ENCODE measurements around the gene CMBL.
"Not testable (repeated sequence)": the region's sequence is repeated elsewhere in the genome, so short reads cannot be mapped to it uniquely, and the experiment has no call there.

The CMBL gene

GRCh38 chr5:10275991-10276390, 31.7 kb downstream of the CMBL start:
- Mint-ChIP-seq H3K27ac (no peak overlapping the region), H3K36me3 (no peaks in the 10 kb centered on the region)

GRCh38 chr5:10275460-10275859, 32.2 kb downstream of the CMBL start:
- Mint-ChIP-seq H3K4me1 (no peaks in the 10 kb centered on the region), H3K4me3 (no peak overlapping the region), H3K9me3 (no peaks in the 10 kb centered on the region), H3K36me3 (no peaks in the 10 kb centered on the region), H3K27ac (no peak overlapping the region), H3K27me3 (peaks cover 7% of the 10 kb centered on the region)
- no peak for ATAC-seq (ENCODE audit: low read depth)
- no peak for DNase-seq (ENCODE audit: low spot score in 2 of 2)

More at GRCh38 chr5:10275991-10276390, 31.7 kb downstream of the CMBL start:
- Mint-ChIP-seq H3K4me3 (no peak overlapping the region), H3K4me1 (no peaks in the 10 kb centered on the region), H3K9me3 (no peaks in the 10 kb centered on the region), H3K27me3 (peaks cover 7% of the 10 kb centered on the region)
- ATAC-seq (ENCODE audit: low read depth) (no peak), DNase-seq (ENCODE audit: low spot score in 2 of 2) (no peak)

- H3K9me3 Mint-ChIP-seq; DNase-seq (ENCODE audit: low spot score in 2 of 2); H3K27me3 Mint-ChIP-seq; H3K4me1 Mint-ChIP-seq; H3K36me3 Mint-ChIP-seq; H3K4me3 Mint-ChIP-seq; H3K27ac Mint-ChIP-seq; ATAC-seq (ENCODE audit: low read depth): not testable (repeated sequence)
These were observed 34.9 kb downstream of the CMBL start for GRCh38 chr5:10272875-10273209.

- H3K9me3 Mint-ChIP-seq: no peaks in the 10 kb centered on the region
- no peak for ATAC-seq (ENCODE audit: low read depth)
- peaks cover 5% of the 10 kb centered on the region for H3K27me3 Mint-ChIP-seq
- DNase-seq (ENCODE audit: low spot score in 2 of 2): no peak
- H3K4me3 Mint-ChIP-seq: no peak overlapping the region
- no peak overlapping the region for H3K27ac Mint-ChIP-seq
- no peaks in the 10 kb centered on the region for H3K4me1 Mint-ChIP-seq
- no peaks in the 10 kb centered on the region for H3K36me3 Mint-ChIP-seq
These were observed 35.4 kb downstream of the CMBL start for GRCh38 chr5:10272053-10272874.

- H3K4me1 Mint-ChIP-seq: no peaks in the 10 kb centered on the region
- peaks cover 7% of the 10 kb centered on the region for H3K36me3 Mint-ChIP-seq
- no peaks in the 10 kb centered on the region for H3K9me3 Mint-ChIP-seq
- H3K4me3 Mint-ChIP-seq: no peak overlapping the region
- DNase-seq (ENCODE audit: low spot score in 2 of 2) (no peak), ATAC-seq (ENCODE audit: low read depth) (no peak)
- H3K27ac Mint-ChIP-seq: no peak overlapping the region
- peaks cover 3% of the 10 kb centered on the region for H3K27me3 Mint-ChIP-seq
These were observed 39.6 kb downstream of the CMBL start for GRCh38 chr5:10268100-10268499.

GRCh38 chr5:10266839-10267238, 40.9 kb downstream of the CMBL start:
- peaks cover 2% of the 10 kb centered on the region for H3K27me3 Mint-ChIP-seq
- no peak overlapping the region for H3K4me3 Mint-ChIP-seq
- DNase-seq (ENCODE audit: low spot score in 2 of 2) (no peak), ATAC-seq (ENCODE audit: low read depth) (no peak)
- no peaks in the 10 kb centered on the region for H3K4me1 Mint-ChIP-seq
- peaks cover 15% of the 10 kb centered on the region for H3K36me3 Mint-ChIP-seq
- H3K27ac Mint-ChIP-seq: no peak overlapping the region
- H3K9me3 Mint-ChIP-seq: no peaks in the 10 kb centered on the region

- no peaks in the 10 kb centered on the region for H3K4me1 Mint-ChIP-seq
- no peaks in the 10 kb centered on the region for H3K27me3 Mint-ChIP-seq
- DNase-seq (ENCODE audit: low spot score in 2 of 2): no peak
- H3K27ac Mint-ChIP-seq: no peak overlapping the region
- H3K36me3 Mint-ChIP-seq: peaks cover 15% of the 10 kb centered on the region
- ATAC-seq (ENCODE audit: low read depth): no peak
- H3K4me3 Mint-ChIP-seq: no peak overlapping the region
- H3K9me3 Mint-ChIP-seq: no peaks in the 10 kb centered on the region
These were observed 41.6 kb downstream of the CMBL start for GRCh38 chr5:10266137-10266536.

- H3K27ac Mint-ChIP-seq: no peak overlapping the region
- DNase-seq (ENCODE audit: low spot score in 2 of 2) (no peak), ATAC-seq (ENCODE audit: low read depth) (no peak)
- no peaks in the 10 kb centered on the region for H3K4me1 Mint-ChIP-seq
- no peaks in the 10 kb centered on the region for H3K9me3 Mint-ChIP-seq
- H3K4me3 Mint-ChIP-seq: no peak overlapping the region
- H3K36me3 Mint-ChIP-seq: peaks cover 22% of the 10 kb centered on the region
- H3K27me3 Mint-ChIP-seq: no peaks in the 10 kb centered on the region
These were observed 42.2 kb downstream of the CMBL start for GRCh38 chr5:10265245-10266109.

GRCh38 chr5:10264604-10265003, 43.1 kb downstream of the CMBL start:
- no peak overlapping the region for H3K27ac Mint-ChIP-seq
- DNase-seq (ENCODE audit: low spot score in 2 of 2) (no peak), ATAC-seq (ENCODE audit: low read depth) (no peak)
- H3K4me3 Mint-ChIP-seq: no peak overlapping the region
- peaks cover 2% of the 10 kb centered on the region for H3K4me1 Mint-ChIP-seq
- no peaks in the 10 kb centered on the region for H3K9me3 Mint-ChIP-seq
- peaks cover 26% of the 10 kb centered on the region for H3K36me3 Mint-ChIP-seq
- no peaks in the 10 kb centered on the region for H3K27me3 Mint-ChIP-seq

GRCh38 chr5:10262995-10263394, 44.7 kb downstream of the CMBL start:
- Mint-ChIP-seq H3K4me3 (no peak overlapping the region), H3K36me3 (peaks cover 37% of the 10 kb centered on the region), H3K27ac (no peak overlapping the region), H3K27me3 (no peaks in the 10 kb centered on the region), H3K4me1 (peaks cover 2% of the 10 kb centered on the region), H3K9me3 (no peaks in the 10 kb centered on the region)
- ATAC-seq (ENCODE audit: low read depth) (no peak), DNase-seq (ENCODE audit: low spot score in 2 of 2) (no peak)

- DNase-seq (ENCODE audit: low spot score in 2 of 2) (no peak), ATAC-seq (ENCODE audit: low read depth) (no peak)
- Mint-ChIP-seq H3K27me3 (no peaks in the 10 kb centered on the region), H3K9me3 (no peaks in the 10 kb centered on the region), H3K4me3 (no peak overlapping the region), H3K36me3 (peaks cover 41% of the 10 kb centered on the region), H3K27ac (no peak overlapping the region), H3K4me1 (peaks cover 2% of the 10 kb centered on the region)
These were observed 45.5 kb downstream of the CMBL start for GRCh38 chr5:10262121-10262774.

- Mint-ChIP-seq H3K36me3 (peaks cover 42% of the 10 kb centered on the region), H3K9me3 (no peaks in the 10 kb centered on the region), H3K4me1 (peaks cover 2% of the 10 kb centered on the region), H3K27ac (no peak overlapping the region), H3K4me3 (no peak overlapping the region), H3K27me3 (no peaks in the 10 kb centered on the region)
- DNase-seq (ENCODE audit: low spot score in 2 of 2): no peak
- ATAC-seq (ENCODE audit: low read depth): no peak
These were observed 46.6 kb downstream of the CMBL start for GRCh38 chr5:10261065-10261464.

- H3K27me3 Mint-ChIP-seq: no peaks in the 10 kb centered on the region
- DNase-seq (ENCODE audit: low spot score in 2 of 2) (no peak), ATAC-seq (ENCODE audit: low read depth) (no peak)
- H3K9me3 Mint-ChIP-seq: no peaks in the 10 kb centered on the region
- H3K27ac Mint-ChIP-seq: no peak overlapping the region
- H3K4me1 Mint-ChIP-seq: peaks cover 4% of the 10 kb centered on the region
- H3K4me3 Mint-ChIP-seq: no peak overlapping the region
- peaks cover 50% of the 10 kb centered on the region for H3K36me3 Mint-ChIP-seq
These were observed 47.8 kb downstream of the CMBL start for GRCh38 chr5:10259899-10260298.

GRCh38 chr5:10257870-10258269, 49.8 kb downstream of the CMBL start:
- peaks cover 45% of the 10 kb centered on the region for H3K36me3 Mint-ChIP-seq
- H3K4me1 Mint-ChIP-seq: peaks cover 6% of the 10 kb centered on the region
- ATAC-seq (ENCODE audit: low read depth) (no peak), DNase-seq (ENCODE audit: low spot score in 2 of 2) (no peak)
- no peak overlapping the region for H3K27ac Mint-ChIP-seq
- no peaks in the 10 kb centered on the region for H3K9me3 Mint-ChIP-seq
- H3K27me3 Mint-ChIP-seq: no peaks in the 10 kb centered on the region
- H3K4me3 Mint-ChIP-seq: no peak overlapping the region

Measured in memory B cell (primary cell).